Endothelial cell (in vitro differentiated cells): ENCODE results near the gene FNDC4. TPM values are rescaled to one million over a fixed set of nuclear protein-coding genes. Genes with fewer than 3 reads are reported as not detected.

Experiments
- DNase-seq: peaks from one replicate; pipeline ENCODE4 v3.0.0; 2021; ENCODE audit warnings: low spot score
- H3K27ac Mint-ChIP-seq: one replicate; pipeline ENCODE4 v1.8.0; 2021; ENCODE audit warnings: mixed read lengths, inconsistent platforms; ENCODE audit not compliant: unreplicated experiment
- H3K27me3 Mint-ChIP-seq: one replicate; pipeline ENCODE4 v1.8.0; 2021; ENCODE audit warnings: mild to moderate bottlenecking, moderate library complexity, mixed read lengths, inconsistent platforms; ENCODE audit not compliant: unreplicated experiment
- H3K36me3 Mint-ChIP-seq: one replicate; pipeline ENCODE4 v1.8.0; 2021; ENCODE audit warnings: mild to moderate bottlenecking, low read depth, mixed read lengths, inconsistent platforms; ENCODE audit not compliant: unreplicated experiment
- H3K4me1 Mint-ChIP-seq: one replicate; pipeline ENCODE4 v1.8.0; 2021; ENCODE audit warnings: mild to moderate bottlenecking, mixed read lengths, inconsistent platforms; ENCODE audit not compliant: unreplicated experiment
- H3K4me3 Mint-ChIP-seq: one replicate; pipeline ENCODE4 v1.8.0; 2021; ENCODE audit warnings: mild to moderate bottlenecking, mixed read lengths, inconsistent platforms; ENCODE audit not compliant: unreplicated experiment
- H3K9me3 Mint-ChIP-seq: one replicate; pipeline ENCODE4 v1.8.0; 2021; ENCODE audit warnings: mixed read lengths, inconsistent platforms; ENCODE audit not compliant: unreplicated experiment
- total RNA-seq: library from RNA; stranded (reverse); fragmentation: NEBNext Ultra II Directional; extraction: Animal tissue kit (Norgen Biotek cat#: 25700); gene quantifications from one replicate; pipeline ENCODE4 v1.2.1, GENCODE V29; 2021; ENCODE audit not compliant: unreplicated experiment
- TF ChIP-seq, protein P1 (sequence below): fragments of 200-600 bp; sonication (generic); IDR thresholded peaks from one replicate; pipeline ENCODE4 v1.5.0; 2021; ENCODE audit warnings: antibody characterized with exemption; ENCODE audit not compliant: unreplicated experiment

The FNDC4 gene
- total RNA-seq, 1 donor from 2014 or later = 26.4 TPM

DNA sequence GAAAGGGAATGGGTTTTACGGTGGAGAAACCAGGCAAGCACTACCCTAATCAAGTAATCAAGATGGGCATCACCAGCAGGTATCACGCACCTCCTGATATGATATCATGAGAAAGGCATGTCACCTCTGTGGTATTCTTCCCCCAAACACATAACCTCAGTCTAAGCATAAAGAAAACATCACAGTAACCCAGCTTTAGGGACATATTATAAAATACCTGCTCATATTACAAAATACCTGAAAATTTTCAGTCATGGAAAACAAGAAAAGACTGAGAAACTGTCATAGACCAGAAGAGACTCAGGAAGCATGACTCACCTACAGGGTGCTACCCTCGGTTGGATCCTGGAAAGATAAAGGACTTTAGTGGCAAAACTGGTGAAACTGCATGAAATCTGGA, 32.2 kb upstream of the FNDC4 start:
- H3K27me3 Mint-ChIP-seq = peaks cover 1% of the 10 kb centered on the region
- no peak for DNase-seq
- no peaks in the 10 kb centered on the region for H3K36me3 Mint-ChIP-seq
- TF ChIP-seq, protein P1, sequence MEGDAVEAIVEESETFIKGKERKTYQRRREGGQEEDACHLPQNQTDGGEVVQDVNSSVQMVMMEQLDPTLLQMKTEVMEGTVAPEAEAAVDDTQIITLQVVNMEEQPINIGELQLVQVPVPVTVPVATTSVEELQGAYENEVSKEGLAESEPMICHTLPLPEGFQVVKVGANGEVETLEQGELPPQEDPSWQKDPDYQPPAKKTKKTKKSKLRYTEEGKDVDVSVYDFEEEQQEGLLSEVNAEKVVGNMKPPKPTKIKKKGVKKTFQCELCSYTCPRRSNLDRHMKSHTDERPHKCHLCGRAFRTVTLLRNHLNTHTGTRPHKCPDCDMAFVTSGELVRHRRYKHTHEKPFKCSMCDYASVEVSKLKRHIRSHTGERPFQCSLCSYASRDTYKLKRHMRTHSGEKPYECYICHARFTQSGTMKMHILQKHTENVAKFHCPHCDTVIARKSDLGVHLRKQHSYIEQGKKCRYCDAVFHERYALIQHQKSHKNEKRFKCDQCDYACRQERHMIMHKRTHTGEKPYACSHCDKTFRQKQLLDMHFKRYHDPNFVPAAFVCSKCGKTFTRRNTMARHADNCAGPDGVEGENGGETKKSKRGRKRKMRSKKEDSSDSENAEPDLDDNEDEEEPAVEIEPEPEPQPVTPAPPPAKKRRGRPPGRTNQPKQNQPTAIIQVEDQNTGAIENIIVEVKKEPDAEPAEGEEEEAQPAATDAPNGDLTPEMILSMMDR = no peak
- H3K27ac Mint-ChIP-seq = no peak overlapping the region
- H3K4me3 Mint-ChIP-seq = no peak overlapping the region
- no peaks in the 10 kb centered on the region for H3K9me3 Mint-ChIP-seq
- peaks cover 2% of the 10 kb centered on the region for H3K4me1 Mint-ChIP-seq

DNA sequence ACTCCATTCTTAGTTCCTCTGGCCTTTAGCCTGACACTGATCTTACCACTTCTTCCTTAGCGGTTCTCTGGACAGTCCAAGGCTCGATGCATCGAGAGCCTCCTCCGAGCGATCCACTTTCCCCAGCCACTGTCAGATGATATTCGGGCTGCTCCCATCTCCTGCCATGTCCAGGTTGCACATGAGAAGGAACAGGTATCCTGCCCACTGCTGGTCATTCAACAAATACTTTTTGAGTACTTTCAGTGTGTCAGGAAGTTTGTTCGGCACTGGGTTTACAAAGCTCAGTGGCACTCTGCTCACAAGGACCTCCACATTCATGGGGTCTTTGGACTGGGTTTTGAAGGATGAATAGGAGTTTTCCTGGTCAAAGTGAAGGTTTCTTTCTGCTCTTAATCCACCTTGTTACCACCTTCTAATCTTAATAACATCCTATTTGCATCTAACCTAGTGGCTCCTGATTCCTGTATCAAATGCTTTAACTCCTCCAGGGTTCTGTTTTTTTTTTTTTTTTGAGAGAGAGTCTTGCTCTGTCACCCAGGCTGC, 27.5 kb upstream of the FNDC4 start:
- H3K4me1 Mint-ChIP-seq = no peaks in the 10 kb centered on the region
- H3K27me3 Mint-ChIP-seq = peaks cover 2% of the 10 kb centered on the region
- no peak overlapping the region for H3K27ac Mint-ChIP-seq

DNA sequence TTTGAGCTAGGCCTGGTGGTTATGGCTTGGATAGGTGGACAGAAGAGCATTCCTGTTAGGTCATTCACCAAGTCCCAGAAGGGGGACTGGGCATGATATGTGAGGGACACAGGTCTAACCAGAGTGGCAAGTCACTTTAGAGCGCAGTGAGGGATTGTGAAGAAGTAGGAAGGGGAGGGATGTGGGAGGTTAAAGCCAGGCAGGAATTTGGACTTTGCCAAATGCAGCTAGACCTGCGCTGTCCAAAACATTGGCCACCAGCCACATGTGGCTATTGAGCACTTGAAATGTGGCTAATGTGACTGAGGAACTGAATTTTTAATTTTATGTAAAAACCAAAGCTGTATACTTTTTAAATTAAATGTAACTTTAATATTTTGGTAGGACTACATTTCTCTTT, 25.3 kb upstream of the FNDC4 start:
- no peaks in the 10 kb centered on the region for H3K4me1 Mint-ChIP-seq
- DNase-seq = no peak
- no peaks in the 10 kb centered on the region for H3K9me3 Mint-ChIP-seq
- H3K4me3 Mint-ChIP-seq = no peak overlapping the region
- H3K27me3 Mint-ChIP-seq = peaks cover 2% of the 10 kb centered on the region
- TF ChIP-seq, protein P1 = no peak
- no peaks in the 10 kb centered on the region for H3K36me3 Mint-ChIP-seq
- H3K27ac Mint-ChIP-seq = no peak overlapping the region

More for the DNA sequence above, 27.5 kb upstream of the FNDC4 start:
- H3K36me3 Mint-ChIP-seq = no peaks in the 10 kb centered on the region
- DNase-seq = no peak
- no peak overlapping the region for H3K4me3 Mint-ChIP-seq
- H3K9me3 Mint-ChIP-seq = no peaks in the 10 kb centered on the region
- TF ChIP-seq, protein P1 = no peak

GRCh38 chr2:27518782-27519113, 23.7 kb upstream of the FNDC4 start:
- Mint-ChIP-seq H3K27ac (no peak overlapping the region), H3K4me1 (no peaks in the 10 kb centered on the region), H3K36me3 (no peaks in the 10 kb centered on the region), H3K9me3 (no peaks in the 10 kb centered on the region), H3K4me3 (no peak overlapping the region), H3K27me3 (peaks cover 2% of the 10 kb centered on the region)
- TF ChIP-seq, protein P1 = no peak
- no peak for DNase-seq

DNA sequence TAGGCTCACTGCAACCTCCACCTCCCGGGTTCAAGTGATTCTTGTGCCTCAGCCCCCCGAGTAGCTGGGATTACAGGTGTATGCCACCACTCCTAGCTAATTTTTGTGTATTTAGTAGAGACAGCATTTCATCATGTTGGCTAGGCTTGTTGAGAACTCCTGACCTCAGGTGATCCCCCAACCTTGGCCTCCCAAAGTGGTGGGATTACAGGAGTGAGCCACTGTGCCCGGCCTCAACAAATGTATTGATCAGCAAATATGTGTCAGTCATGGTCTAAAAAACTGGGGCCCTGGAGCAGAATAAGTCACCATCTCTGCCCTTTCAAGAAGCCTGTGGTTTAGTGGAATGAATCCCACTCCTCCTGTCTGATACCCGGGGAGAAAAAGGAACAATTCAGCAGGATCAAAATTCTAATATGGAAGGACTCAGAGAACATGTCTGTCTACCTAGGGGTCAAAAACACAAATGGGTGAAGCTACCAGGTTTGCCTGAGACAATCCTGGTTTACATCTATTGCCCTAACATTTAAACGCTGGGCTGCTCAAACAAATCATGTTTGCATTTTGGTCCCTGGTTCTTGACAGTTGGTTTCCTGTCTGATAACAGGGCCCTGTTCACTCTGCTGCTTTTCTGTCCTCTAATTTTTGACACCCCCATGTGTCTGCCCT, 23.2 kb upstream of the FNDC4 start:
- TF ChIP-seq, protein P1 = no peak
- peaks cover 2% of the 10 kb centered on the region for H3K27me3 Mint-ChIP-seq
- DNase-seq = no peak
- H3K9me3 Mint-ChIP-seq = no peaks in the 10 kb centered on the region
- H3K4me3 Mint-ChIP-seq = no peak overlapping the region
- no peaks in the 10 kb centered on the region for H3K36me3 Mint-ChIP-seq
- no peaks in the 10 kb centered on the region for H3K4me1 Mint-ChIP-seq
- H3K27ac Mint-ChIP-seq = no peak overlapping the region
